GM23338 (cell line): ENCODE data around the gene SLC25A48. TPM values are rescaled to one million over a fixed set of nuclear protein-coding genes. Genes with fewer than 3 reads are reported as not detected.

ENCODE experiments used
- ATAC-seq: fragments of 200-7000 bp; cut with Tn5 transposase; 3 replicates; pipeline ENCODE4 v1.9.1; 2020
- DNase-seq: peaks from one replicate; pipeline ENCODE4 v3.0.0-alpha.2; 2015; ENCODE audit warnings: low spot score
- H2AFZ ChIP-seq: fragments of 200-600 bp; sonication (generic); 2 replicates; pipeline ENCODE4 v1.8.0; 2016; ENCODE audit warnings: antibody characterized with exemption, mild to moderate bottlenecking, moderate library complexity
- H3F3A ChIP-seq: fragments of 200-600 bp; sonication (generic); replicated peaks from 2 replicates; pipeline ENCODE4 v1.8.0; 2017; ENCODE audit warnings: antibody characterized with exemption, mixed run types, low read depth
- H3K27ac ChIP-seq: fragments of 200-600 bp; sonication (generic); 2 replicates; pipeline ENCODE4 v1.6.1; 2016; ENCODE audit warnings: low read depth
- H3K27me3 ChIP-seq: fragments of 200-600 bp; sonication (generic); 2 replicates; pipeline ENCODE4 v1.8.0; 2016; ENCODE audit warnings: mild to moderate bottlenecking, mixed run types, moderate library complexity; ENCODE audit not compliant: insufficient read depth
- H3K36me3 ChIP-seq: fragments of 200-600 bp; sonication (generic); 2 replicates; pipeline ENCODE4 v1.8.0; 2016; ENCODE audit warnings: mild to moderate bottlenecking; ENCODE audit not compliant: insufficient read depth
- H3K4me1 ChIP-seq: fragments of 200-600 bp; sonication (generic); 2 replicates; pipeline ENCODE4 v1.8.0; 2016; ENCODE audit warnings: mild to moderate bottlenecking, moderate library complexity; ENCODE audit not compliant: insufficient read depth
- H3K4me2 ChIP-seq: fragments of 200-600 bp; sonication (generic); 2 replicates; pipeline ENCODE4 v1.7.1; 2017; ENCODE audit warnings: mixed run types
- H3K4me3 ChIP-seq: fragments of 200-600 bp; sonication (generic); 2 replicates; pipeline ENCODE4 v1.6.1; 2016; ENCODE audit warnings: mixed run types
- H3K79me2 ChIP-seq: fragments of 200-600 bp; sonication (generic); replicated peaks from 2 replicates; pipeline ENCODE4 v1.8.0; 2017; ENCODE audit warnings: mild to moderate bottlenecking; ENCODE audit not compliant: insufficient read depth
- H3K9me2 ChIP-seq: fragments of 200-600 bp; sonication (generic); 2 replicates; pipeline ENCODE4 v1.8.0; 2017; ENCODE audit not compliant: insufficient read depth
- H4K20me1 ChIP-seq: fragments of 200-600 bp; sonication (generic); replicated peaks from 2 replicates; pipeline ENCODE4 v1.8.0; 2017; ENCODE audit warnings: mild to moderate bottlenecking; ENCODE audit not compliant: insufficient read depth
- H3K27ac Mint-ChIP-seq: 2 replicates; pipeline ENCODE4 v1.8.0; 2020; ENCODE audit warnings: inconsistent platforms, mild to moderate bottlenecking, moderate library complexity, mixed read lengths
- H3K27me3 Mint-ChIP-seq: 3 replicates; pipeline ENCODE4 v1.8.0; 2022; ENCODE audit warnings: low read depth, mild to moderate bottlenecking, moderate library complexity, mixed read lengths, inconsistent platforms; ENCODE audit not compliant: insufficient read depth, poor library complexity
- H3K36me3 Mint-ChIP-seq: 3 replicates; pipeline ENCODE4 v1.8.0; 2021; ENCODE audit warnings: low read depth, mild to moderate bottlenecking, inconsistent platforms, moderate library complexity, mixed read lengths
- H3K4me1 Mint-ChIP-seq: 3 replicates; pipeline ENCODE4 v1.8.0; 2020; ENCODE audit warnings: mild to moderate bottlenecking, inconsistent platforms, mixed read lengths
- H3K4me3 Mint-ChIP-seq: 3 replicates; pipeline ENCODE4 v1.8.0; 2021; ENCODE audit warnings: moderate library complexity, mild to moderate bottlenecking, inconsistent platforms, mixed read lengths
- H3K9me3 Mint-ChIP-seq: 3 replicates; pipeline ENCODE4 v1.8.0; 2020; ENCODE audit warnings: moderate library complexity, mild to moderate bottlenecking, inconsistent platforms, mixed read lengths
- CREB1 ChIP-seq: fragments of 250-450 bp; sonication (Bioruptor Pico); IDR thresholded peaks from 2 replicates; pipeline ENCODE4 v1.5.0; 2020; ENCODE audit warnings: low read depth, mild to moderate bottlenecking, moderate library complexity
- EZH2phosphoT487 ChIP-seq: fragments of 200-600 bp; sonication (generic); IDR thresholded peaks from one replicate; pipeline ENCODE4 v1.8.1; 2018; ENCODE audit warnings: antibody characterized with exemption; ENCODE audit not compliant: unreplicated experiment
- NANOG ChIP-seq: IDR thresholded peaks from 2 replicates; pipeline ENCODE4 v1.6.1; 2016; ENCODE audit warnings: antibody characterized with exemption, borderline replicate concordance
- POLR2AphosphoS5 ChIP-seq: IDR thresholded peaks from 2 replicates; pipeline ENCODE4 v1.6.1; 2016; ENCODE audit warnings: antibody characterized with exemption, low read depth
- REST ChIP-seq: IDR thresholded peaks from one replicate; pipeline ENCODE4 v1.6.1; 2018; ENCODE audit warnings: antibody characterized with exemption; ENCODE audit not compliant: unreplicated experiment
- STAT1 ChIP-seq: IDR thresholded peaks from one replicate; pipeline ENCODE4 v1.6.1; 2016; ENCODE audit warnings: antibody characterized with exemption; ENCODE audit not compliant: unreplicated experiment
- ZNF331 ChIP-seq: fragments of 250-450 bp; sonication (Bioruptor Pico); IDR thresholded peaks from 2 replicates; pipeline ENCODE4 v1.5.0; 2020; ENCODE audit warnings: low read depth, mild to moderate bottlenecking, moderate library complexity
- polyA plus RNA-seq: library from polyadenylated mRNA; unstranded; fragments of >200 nt; fragmentation: Nextera tagmentation; extraction: Ambion mirVana; gene quantifications from 2 replicates; pipeline ENCODE4 v1.2.1, GENCODE V29; 2016
- total RNA-seq: library from RNA; depleted of rRNA; stranded (reverse); fragments of >200 nt; shearing (Covaris generic); gene quantifications from 2 replicates; pipeline ENCODE4 v1.2.3, GENCODE V29; 2014
- TF ChIP-seq, protein P1 (sequence below): fragments of 250-450 bp; sonication (Bioruptor Pico); IDR thresholded peaks from 2 replicates; pipeline ENCODE4 v1.5.0; 2020; ENCODE audit warnings: mild to moderate bottlenecking, moderate library complexity
- TF ChIP-seq, protein P2 (sequence below), 2 experiments: fragments of 200-600 bp in 1 of 2; sonication (generic) in 1 of 2; conservative IDR thresholded peaks; 2 replicates each; pipeline versions ENCODE4 v1.5.1 to v1.6.1; 2016 to 2017; ENCODE audit warnings: antibody characterized with exemption in 2 of 2, low read depth in 2 of 2, mild to moderate bottlenecking in 2 of 2, moderate library complexity in 1 of 2

Gene SLC25A48
- total and polyA plus RNA-seq, 2 experiments from 2014 or later, result 1.1 to 1.5 TPM

GRCh38 chr5:135861641-135862040 is 27.2 kb downstream of the SLC25A48 start (continued):
- TF ChIP-seq, protein P1, sequence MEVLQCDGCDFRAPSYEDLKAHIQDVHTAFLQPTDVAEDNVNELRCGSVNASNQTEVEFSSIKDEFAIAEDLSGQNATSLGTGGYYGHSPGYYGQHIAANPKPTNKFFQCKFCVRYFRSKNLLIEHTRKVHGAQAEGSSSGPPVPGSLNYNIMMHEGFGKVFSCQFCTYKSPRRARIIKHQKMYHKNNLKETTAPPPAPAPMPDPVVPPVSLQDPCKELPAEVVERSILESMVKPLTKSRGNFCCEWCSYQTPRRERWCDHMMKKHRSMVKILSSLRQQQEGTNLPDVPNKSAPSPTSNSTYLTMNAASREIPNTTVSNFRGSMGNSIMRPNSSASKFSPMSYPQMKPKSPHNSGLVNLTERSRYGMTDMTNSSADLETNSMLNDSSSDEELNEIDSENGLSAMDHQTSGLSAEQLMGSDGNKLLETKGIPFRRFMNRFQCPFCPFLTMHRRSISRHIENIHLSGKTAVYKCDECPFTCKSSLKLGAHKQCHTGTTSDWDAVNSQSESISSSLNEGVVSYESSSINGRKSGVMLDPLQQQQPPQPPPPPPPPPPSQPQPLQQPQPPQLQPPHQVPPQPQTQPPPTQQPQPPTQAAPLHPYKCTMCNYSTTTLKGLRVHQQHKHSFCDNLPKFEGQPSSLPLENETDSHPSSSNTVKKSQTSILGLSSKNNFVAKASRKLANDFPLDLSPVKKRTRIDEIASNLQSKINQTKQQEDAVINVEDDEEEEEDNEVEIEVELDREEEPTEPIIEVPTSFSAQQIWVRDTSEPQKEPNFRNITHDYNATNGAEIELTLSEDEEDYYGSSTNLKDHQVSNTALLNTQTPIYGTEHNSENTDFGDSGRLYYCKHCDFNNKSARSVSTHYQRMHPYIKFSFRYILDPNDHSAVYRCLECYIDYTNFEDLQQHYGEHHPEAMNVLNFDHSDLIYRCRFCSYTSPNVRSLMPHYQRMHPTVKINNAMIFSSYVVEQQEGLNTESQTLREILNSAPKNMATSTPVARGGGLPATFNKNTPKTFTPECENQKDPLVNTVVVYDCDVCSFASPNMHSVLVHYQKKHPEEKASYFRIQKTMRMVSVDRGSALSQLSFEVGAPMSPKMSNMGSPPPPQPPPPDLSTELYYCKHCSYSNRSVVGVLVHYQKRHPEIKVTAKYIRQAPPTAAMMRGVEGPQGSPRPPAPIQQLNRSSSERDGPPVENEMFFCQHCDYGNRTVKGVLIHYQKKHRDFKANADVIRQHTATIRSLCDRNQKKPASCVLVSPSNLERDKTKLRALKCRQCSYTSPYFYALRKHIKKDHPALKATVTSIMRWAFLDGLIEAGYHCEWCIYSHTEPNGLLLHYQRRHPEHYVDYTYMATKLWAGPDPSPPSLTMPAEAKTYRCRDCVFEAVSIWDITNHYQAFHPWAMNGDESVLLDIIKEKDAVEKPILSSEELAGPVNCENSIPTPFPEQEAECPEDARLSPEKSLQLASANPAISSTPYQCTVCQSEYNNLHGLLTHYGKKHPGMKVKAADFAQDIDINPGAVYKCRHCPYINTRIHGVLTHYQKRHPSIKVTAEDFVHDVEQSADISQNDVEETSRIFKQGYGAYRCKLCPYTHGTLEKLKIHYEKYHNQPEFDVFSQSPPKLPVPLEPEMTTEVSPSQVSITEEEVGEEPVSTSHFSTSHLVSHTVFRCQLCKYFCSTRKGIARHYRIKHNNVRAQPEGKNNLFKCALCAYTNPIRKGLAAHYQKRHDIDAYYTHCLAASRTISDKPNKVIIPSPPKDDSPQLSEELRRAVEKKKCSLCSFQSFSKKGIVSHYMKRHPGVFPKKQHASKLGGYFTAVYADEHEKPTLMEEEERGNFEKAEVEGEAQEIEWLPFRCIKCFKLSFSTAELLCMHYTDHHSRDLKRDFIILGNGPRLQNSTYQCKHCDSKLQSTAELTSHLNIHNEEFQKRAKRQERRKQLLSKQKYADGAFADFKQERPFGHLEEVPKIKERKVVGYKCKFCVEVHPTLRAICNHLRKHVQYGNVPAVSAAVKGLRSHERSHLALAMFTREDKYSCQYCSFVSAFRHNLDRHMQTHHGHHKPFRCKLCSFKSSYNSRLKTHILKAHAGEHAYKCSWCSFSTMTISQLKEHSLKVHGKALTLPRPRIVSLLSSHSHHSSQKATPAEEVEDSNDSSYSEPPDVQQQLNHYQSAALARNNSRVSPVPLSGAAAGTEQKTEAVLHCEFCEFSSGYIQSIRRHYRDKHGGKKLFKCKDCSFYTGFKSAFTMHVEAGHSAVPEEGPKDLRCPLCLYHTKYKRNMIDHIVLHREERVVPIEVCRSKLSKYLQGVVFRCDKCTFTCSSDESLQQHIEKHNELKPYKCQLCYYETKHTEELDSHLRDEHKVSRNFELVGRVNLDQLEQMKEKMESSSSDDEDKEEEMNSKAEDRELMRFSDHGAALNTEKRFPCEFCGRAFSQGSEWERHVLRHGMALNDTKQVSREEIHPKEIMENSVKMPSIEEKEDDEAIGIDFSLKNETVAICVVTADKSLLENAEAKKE, result no peak
- TF ChIP-seq EZH2phosphoT487, result no peak

DNA sequence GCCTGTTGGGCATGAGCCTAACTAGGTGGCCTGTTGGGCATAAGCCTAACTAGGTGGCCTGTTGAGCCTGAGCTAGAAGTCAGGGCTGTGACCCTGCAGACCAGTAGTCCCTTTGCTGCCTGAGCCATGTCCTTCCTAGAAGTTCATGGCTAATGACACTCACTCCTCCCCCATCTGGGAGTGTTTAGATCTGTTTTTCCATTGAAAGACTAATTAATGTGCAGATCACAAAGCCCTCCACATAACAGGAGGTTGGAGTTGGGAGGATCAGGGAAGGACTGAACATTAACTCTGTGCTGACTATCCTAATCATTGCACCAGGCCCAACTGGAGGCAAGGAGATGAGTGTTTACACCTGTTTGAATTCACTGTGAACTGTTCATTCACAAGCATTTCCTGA is 27.6 kb downstream of the SLC25A48 start:
- Mint-ChIP-seq H3K4me1 (no peaks in the 10 kb centered on the region), H3K27ac (no peak overlapping the region), H3K27me3 (peaks cover 2% of the 10 kb centered on the region), H3K4me3 (no peak overlapping the region), H3K9me3 (no peaks in the 10 kb centered on the region), H3K36me3 (no peaks in the 10 kb centered on the region)
- no peaks in the 10 kb centered on the region for H3K79me2 ChIP-seq
- no peak overlapping the region for H2AFZ ChIP-seq
- DNase-seq (no peak), ATAC-seq (no peak)
- H3K27ac ChIP-seq, result no peak overlapping the region
- H3K9me2 ChIP-seq, result 0 out of 2 replicates have a peak, but pooled peaks cover 5% of the 10 kb centered on the region
- H3K4me1 ChIP-seq, result no peaks in the 10 kb centered on the region
- H3K36me3 ChIP-seq, result no peaks in the 10 kb centered on the region
- no peaks in the 10 kb centered on the region for H4K20me1 ChIP-seq
- no peaks in the 10 kb centered on the region for H3F3A ChIP-seq
- H3K4me2 ChIP-seq, result no peak overlapping the region
- H3K27me3 ChIP-seq, result no peaks in the 10 kb centered on the region
- H3K4me3 ChIP-seq, result no peak overlapping the region
- TF ChIP-seq POLR2AphosphoS5 (no peak), EZH2phosphoT487 (no peak), NANOG (no peak), REST (no peak), ZNF331 (CRISPR knock-in tag) (no peak), CREB1 (CRISPR knock-in tag) (no peak), STAT1 (no peak)
- TF ChIP-seq, protein P2, sequence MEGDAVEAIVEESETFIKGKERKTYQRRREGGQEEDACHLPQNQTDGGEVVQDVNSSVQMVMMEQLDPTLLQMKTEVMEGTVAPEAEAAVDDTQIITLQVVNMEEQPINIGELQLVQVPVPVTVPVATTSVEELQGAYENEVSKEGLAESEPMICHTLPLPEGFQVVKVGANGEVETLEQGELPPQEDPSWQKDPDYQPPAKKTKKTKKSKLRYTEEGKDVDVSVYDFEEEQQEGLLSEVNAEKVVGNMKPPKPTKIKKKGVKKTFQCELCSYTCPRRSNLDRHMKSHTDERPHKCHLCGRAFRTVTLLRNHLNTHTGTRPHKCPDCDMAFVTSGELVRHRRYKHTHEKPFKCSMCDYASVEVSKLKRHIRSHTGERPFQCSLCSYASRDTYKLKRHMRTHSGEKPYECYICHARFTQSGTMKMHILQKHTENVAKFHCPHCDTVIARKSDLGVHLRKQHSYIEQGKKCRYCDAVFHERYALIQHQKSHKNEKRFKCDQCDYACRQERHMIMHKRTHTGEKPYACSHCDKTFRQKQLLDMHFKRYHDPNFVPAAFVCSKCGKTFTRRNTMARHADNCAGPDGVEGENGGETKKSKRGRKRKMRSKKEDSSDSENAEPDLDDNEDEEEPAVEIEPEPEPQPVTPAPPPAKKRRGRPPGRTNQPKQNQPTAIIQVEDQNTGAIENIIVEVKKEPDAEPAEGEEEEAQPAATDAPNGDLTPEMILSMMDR (conservative IDR thresholded peaks at IDR 0.05; ENCODE audit: low read depth in 2 of 2), result no peak
